Epithelial cell of esophagus (primary cell): ENCODE measurements around the gene ANKRD34A.

Experiments
- DNase-seq: peaks from one replicate; pipeline ENCODE4 v3.0.0; 2010; ENCODE audit warnings: low read depth
- H3K4me3 ChIP-seq: 2 replicates; pipeline ENCODE4 v1.5.1; 2011; ENCODE audit warnings: mild to moderate bottlenecking, low read length, control low read depth
- TF ChIP-seq, protein P1 (sequence below): IDR thresholded peaks from 2 replicates; pipeline ENCODE4 v1.5.1; 2011; ENCODE audit warnings: low read depth, mild to moderate bottlenecking, low read length, control low read depth, inconsistent platforms; ENCODE audit not compliant: insufficient read depth; ENCODE audit errors: missing control alignments

The ANKRD34A gene

DNA sequence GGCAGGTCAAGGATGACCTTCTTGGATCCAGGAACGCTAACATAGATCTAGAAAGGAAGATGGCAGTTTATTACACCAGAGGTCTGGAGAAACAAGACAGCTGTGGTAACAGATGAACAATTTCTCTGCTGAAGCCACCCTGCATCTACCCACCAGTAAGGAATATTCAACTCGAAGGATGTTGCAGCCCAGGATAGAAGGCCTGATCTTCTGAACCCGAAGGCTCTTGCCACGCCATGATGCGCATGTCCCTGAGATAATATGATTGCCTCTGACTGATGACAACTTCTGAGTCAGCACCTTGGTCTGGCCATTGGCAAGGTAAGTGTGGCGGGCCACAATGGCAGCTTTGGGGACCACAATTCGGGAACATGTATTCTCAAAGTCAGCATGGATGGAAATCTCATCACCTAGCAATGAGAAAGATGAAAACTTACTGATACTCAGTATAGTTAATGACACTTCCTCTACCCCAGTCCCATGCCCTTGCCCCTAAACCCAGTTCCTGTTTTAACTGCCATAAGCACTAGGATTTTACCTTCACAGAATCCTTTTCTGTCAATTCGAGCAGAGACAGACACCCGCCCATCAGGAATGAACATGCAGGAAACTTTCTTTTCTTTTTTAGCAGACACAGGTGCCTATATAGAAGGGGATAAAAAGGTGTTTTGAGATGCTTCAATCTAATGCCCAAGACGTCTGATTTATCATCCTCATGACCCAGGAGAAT is 30.2 kb upstream of the ANKRD34A start:
- H3K4me3 ChIP-seq: peak overlapping the region; percentile 99
- peak; percentile 49 for DNase-seq
- TF ChIP-seq, protein P1, sequence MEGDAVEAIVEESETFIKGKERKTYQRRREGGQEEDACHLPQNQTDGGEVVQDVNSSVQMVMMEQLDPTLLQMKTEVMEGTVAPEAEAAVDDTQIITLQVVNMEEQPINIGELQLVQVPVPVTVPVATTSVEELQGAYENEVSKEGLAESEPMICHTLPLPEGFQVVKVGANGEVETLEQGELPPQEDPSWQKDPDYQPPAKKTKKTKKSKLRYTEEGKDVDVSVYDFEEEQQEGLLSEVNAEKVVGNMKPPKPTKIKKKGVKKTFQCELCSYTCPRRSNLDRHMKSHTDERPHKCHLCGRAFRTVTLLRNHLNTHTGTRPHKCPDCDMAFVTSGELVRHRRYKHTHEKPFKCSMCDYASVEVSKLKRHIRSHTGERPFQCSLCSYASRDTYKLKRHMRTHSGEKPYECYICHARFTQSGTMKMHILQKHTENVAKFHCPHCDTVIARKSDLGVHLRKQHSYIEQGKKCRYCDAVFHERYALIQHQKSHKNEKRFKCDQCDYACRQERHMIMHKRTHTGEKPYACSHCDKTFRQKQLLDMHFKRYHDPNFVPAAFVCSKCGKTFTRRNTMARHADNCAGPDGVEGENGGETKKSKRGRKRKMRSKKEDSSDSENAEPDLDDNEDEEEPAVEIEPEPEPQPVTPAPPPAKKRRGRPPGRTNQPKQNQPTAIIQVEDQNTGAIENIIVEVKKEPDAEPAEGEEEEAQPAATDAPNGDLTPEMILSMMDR: no peak

DNA sequence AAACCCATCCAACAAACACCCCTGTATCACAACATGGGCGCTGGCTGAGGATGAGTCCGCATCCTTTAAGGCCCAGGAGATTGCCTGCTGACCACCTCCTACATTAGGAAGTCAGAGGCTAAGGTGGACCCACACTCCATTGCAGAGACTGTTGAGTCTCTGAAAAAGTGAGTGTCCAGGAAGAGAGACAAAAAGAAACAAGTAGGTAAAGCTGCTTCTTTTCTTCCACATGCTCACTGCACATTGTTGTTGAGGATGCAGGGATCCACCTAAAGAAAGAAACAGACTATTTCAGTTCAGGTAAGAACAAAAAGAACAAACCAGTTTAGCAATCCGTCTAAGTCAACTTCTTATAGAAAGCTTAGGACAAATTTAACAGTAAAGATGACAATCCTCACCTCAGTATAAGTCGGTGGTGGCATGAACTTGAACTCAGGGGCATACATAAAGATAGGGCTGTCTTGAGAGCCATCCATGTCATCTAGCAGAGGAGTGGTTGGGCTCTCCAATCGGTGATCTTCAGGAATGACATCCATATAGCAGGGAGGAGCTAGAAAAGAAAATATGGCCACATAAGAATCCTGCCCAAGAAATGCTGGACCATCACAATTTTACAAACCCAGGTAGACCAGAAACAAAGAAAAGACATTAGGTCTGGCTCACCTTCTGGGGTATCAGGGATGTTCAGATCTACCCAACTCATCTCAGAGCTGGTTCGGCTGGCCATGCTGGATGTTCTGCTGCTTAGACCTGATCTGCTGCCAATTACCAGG is 29.4 kb upstream of the ANKRD34A start:
- TF ChIP-seq, protein P1: no peak
- H3K4me3 ChIP-seq: peak overlapping the region; percentile 99
- DNase-seq: no peak

DNA sequence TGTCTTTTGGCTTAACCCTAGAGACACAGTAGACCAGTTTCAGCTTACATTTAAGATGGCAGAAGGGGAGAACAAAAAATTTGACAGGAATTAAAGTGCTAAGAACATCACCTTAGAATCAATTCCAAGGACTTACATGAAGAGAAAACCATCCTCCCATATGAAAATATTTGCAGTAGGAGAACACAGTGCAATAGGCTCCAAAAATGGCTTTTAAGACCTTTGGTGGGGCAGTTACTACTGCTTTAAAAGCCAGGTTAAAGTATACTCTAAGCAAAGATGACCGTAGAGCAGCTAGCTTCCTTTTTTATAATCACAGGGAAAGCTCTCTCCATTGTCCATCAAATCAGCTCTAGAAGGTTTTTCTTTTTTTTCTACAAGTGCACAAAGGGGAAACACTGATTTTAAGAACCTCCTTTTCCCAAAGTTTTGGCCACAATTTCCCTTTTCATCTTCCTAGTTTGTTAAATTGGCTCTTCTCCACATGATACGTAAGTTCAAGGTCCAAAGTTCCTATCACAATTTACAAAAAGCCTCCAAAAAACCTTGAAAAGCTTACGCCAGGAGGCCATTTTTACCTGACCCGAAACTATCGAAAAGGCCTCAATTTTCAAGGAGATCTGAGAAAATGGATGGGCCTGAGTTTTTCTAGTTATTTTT is 28.7 kb upstream of the ANKRD34A start:
- TF ChIP-seq, protein P1: no peak
- peak overlapping the region; percentile 99 for H3K4me3 ChIP-seq
- DNase-seq: no peak

- TF ChIP-seq, protein P1: no peak
- no peak for DNase-seq
- peak overlapping the region; percentile 99 for H3K4me3 ChIP-seq
Measured at GRCh38 chr1:145992502-145992936, 28.1 kb upstream of the ANKRD34A start.

DNA sequence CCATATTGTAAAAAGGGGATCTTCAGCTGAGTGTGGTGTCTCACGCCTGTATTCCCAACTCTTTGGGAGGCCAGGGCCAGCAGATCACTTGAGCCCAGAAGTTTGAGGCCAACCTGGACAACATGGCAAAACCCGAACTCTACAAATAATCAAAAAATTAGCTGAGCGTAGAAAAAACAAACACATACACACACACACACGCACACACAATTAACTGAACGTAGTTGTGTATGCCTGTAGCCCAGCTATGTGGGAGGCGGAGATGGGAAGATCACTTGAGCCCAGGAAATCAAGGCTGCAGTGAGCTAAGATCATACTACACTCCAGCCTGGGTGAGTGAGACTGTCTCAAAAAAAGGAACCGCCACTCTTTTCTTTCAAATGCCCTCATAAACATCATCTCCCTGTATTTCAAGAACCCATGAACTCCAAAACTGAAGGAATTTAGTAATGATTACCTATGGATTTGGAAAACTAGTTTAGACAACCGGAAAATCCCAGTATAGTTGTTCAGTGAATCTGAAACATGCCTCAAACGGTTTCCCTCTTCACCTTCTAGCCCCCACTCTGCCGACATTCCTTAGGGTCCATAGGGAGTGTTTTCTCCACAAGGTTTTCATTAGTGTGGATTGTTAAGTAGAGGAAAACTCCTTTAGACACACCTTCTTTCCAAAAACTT is 27.5 kb upstream of the ANKRD34A start:
- DNase-seq: peak; percentile 40
- TF ChIP-seq, protein P1: no peak
- H3K4me3 ChIP-seq: no peak overlapping the region

DNA sequence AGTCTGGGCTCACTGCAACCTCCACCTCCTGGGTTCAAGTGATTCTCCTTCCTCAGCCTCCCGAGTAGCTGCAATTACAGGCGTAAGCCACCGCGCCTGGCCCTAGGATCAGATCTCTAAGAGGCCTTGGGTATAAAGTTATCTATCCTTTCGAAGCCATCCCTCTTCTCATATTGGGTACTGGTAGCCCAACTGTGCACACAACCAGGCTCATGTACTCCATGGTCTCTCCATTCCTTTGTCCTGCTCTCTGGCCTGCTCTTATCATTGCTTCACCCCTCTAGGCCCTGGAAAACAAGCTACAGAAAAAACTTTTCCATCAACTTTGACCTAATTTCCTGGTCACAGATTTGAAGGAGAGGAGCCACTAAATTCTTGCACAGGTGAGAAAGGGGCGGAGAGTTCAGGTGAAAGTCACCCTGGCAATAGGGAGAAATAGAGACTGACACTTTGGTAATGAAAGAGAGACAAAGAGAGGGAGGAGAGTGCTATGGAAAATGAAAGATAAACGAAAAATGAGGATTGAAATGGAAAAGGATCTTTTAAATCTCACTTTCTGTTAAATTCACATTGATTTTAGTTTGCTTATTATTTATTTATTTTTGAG is 26.0 kb upstream of the ANKRD34A start:
- no peak for DNase-seq
- TF ChIP-seq, protein P1: no peak
- no peak overlapping the region for H3K4me3 ChIP-seq
